ENCODE measurements around the gene KDM4C. TPM values are rescaled to one million over a fixed set of nuclear protein-coding genes. Genes with fewer than 3 reads are reported as not detected.

KDM4C gene
- total and polyA plus RNA-seq, 12 donors = 6.1 to 18.2 (median 14.6) TPM

DNA sequence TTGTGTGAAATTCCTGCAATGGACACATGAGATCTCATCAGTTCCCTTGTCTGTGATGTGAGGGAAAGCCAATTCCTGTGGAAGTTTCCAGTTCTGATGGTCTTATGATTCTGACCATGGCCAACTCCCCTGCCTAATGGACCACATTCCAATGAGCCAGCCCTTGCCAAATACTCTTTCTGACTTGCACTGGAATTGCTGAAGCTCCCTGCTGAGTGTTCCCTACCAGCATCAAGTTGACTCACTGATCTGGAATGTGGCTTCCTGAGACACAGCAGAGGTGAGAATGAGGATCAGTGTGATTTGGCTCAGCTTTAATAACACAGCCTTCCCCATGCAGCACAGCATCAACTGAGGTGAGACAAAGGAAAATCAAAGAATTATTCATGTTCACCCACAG is 427.8 kb downstream of the KDM4C start:
- H3K4me1 ChIP-seq = peaks cover 0 to 6% (median 0%) of the 10 kb centered on the region in 9 donors
- no peaks in the 10 kb centered on the region for H3K27me3 ChIP-seq
- peaks cover 0 to 26% (median 5%) of the 10 kb centered on the region in 11 donors for H3K9me3 ChIP-seq
- ATAC-seq (peak in 3 of 8 donors; percentile 45 to 49 (median 49)), DNase-seq (no peak)
- no peaks in the 10 kb centered on the region for H3K36me3 ChIP-seq
- TF ChIP-seq, protein P1, sequence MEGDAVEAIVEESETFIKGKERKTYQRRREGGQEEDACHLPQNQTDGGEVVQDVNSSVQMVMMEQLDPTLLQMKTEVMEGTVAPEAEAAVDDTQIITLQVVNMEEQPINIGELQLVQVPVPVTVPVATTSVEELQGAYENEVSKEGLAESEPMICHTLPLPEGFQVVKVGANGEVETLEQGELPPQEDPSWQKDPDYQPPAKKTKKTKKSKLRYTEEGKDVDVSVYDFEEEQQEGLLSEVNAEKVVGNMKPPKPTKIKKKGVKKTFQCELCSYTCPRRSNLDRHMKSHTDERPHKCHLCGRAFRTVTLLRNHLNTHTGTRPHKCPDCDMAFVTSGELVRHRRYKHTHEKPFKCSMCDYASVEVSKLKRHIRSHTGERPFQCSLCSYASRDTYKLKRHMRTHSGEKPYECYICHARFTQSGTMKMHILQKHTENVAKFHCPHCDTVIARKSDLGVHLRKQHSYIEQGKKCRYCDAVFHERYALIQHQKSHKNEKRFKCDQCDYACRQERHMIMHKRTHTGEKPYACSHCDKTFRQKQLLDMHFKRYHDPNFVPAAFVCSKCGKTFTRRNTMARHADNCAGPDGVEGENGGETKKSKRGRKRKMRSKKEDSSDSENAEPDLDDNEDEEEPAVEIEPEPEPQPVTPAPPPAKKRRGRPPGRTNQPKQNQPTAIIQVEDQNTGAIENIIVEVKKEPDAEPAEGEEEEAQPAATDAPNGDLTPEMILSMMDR (IDR thresholded peaks at IDR 0.05) = no peak
- H3K4me3 ChIP-seq = no peak overlapping the region
- no peak overlapping the region for H3K27ac ChIP-seq
- intact Hi-C loops (cut with DNase I) = no loop called here

DNA sequence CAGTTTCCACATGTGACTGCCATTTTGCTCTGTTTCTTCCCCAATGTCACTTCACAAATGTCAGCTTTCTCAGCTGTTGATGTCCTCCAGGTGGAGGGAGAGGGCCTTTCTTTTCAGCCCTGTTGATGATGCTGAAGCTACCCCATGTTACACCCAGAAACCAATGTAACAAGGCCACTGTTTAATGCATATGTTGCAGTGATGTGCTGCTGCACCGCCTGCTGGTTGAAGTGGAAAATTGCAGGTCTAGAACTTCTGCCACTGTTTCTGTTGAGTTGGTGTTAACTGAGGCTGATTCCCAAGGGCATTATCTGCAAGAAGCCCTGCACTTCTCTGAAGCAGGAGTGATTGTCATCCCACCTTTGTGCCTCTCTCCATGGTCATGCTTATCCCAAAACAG is 428.4 kb downstream of the KDM4C start:
- peaks cover 0 to 6% (median 0%) of the 10 kb centered on the region in 9 donors for H3K4me1 ChIP-seq
- ATAC-seq = no peak
- H3K36me3 ChIP-seq = no peaks in the 10 kb centered on the region
- no peak for DNase-seq
- H3K27me3 ChIP-seq = no peaks in the 10 kb centered on the region
- no peak overlapping the region for H3K27ac ChIP-seq
- TF ChIP-seq, protein P1 (IDR thresholded peaks at IDR 0.05) = peak in 6 of 9 donors; percentile 16 to 51 (median 24)
- H3K4me3 ChIP-seq = no peak overlapping the region
- peaks cover 0 to 31% (median 7%) of the 10 kb centered on the region in 11 donors for H3K9me3 ChIP-seq
- WGBS, 2 donors = 29 to 44% methylated on average over 1 of the region's 1 CpG
- intact Hi-C loops (cut with DNase I) = no loop called here

DNA sequence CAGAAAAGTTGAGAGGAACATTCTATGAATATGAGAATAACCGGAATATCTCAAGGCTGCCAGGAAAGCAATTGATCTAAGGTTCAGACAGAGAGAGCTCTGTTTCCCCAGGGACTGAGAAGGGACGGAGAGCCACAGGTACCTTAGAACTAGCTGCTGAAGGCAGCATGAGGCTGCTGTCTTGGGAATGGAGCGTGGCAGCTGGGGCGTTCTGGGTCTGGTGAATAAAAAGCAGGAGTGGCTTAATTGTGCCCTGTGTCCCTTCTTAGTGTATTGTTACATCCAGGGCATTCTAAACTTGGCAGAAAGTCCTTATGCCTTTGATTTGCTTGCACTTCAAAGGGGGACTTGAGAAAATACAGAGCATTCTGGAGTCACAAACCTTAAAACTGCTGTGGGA is 434.5 kb downstream of the KDM4C start:
- no peaks in the 10 kb centered on the region for H3K36me3 ChIP-seq
- H3K4me1 ChIP-seq = no peaks in the 10 kb centered on the region
- ATAC-seq = no peak
- TF ChIP-seq, protein P1 (IDR thresholded peaks at IDR 0.05) = no peak
- H3K9me3 ChIP-seq = peaks cover 0 to 17% (median 7%) of the 10 kb centered on the region in 11 donors
- DNase-seq = no peak
- 78 to 80% methylated on average over 4 of the region's 4 CpGs for WGBS, 2 donors
- H3K27ac ChIP-seq = no peak overlapping the region
- no peaks in the 10 kb centered on the region for H3K27me3 ChIP-seq
- H3K4me3 ChIP-seq = no peak overlapping the region
- intact Hi-C loops (cut with DNase I) = no loop called here

DNA sequence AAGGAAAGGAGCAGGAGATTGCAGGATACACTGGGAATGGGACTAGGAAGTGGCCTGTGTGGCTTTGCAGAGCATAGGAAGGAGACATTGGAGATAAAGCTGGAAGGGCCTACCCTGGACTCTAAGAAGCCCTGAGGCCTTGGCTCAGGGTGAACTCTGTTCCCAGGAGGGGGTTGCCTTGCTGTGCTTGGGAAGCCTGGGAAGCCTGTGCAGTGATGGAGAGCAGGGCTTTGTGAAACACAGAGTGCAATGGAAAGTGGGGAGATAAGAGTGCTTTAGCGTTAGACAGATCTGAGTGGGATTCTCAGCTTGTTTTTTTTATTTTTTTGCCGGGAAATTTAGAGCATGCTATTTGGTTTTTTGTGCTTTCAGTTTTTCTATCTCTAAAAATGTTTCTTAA is 437.8 kb downstream of the KDM4C start:
- Histone ChIP-seq H3K36me3 (no peaks in the 10 kb centered on the region), H3K27ac (no peak overlapping the region), H3K4me1 (no peaks in the 10 kb centered on the region), H3K27me3 (no peaks in the 10 kb centered on the region), H3K9me3 (peaks cover 0 to 9% (median 3%) of the 10 kb centered on the region in 11 donors), H3K4me3 (no peak overlapping the region)
- 18 to 34% methylated on average over 2 of the region's 2 CpGs for WGBS, 2 donors
- ATAC-seq = no peak
- TF ChIP-seq, protein P1 (IDR thresholded peaks at IDR 0.05) = no peak
- intact Hi-C loops (cut with DNase I) = no loop called here
- no peak for DNase-seq
